NB4 (cell line): Measurements from ENCODE around the gene INMT.

Experiments used
- CTCF ChIP-seq: IDR thresholded peaks from one replicate; pipeline ENCODE4 v1.5.1; 2012; ENCODE audit warnings: low read depth, low read length
- MAX ChIP-seq: IDR thresholded peaks from 2 replicates; pipeline ENCODE4 v1.6.1; 2011; ENCODE audit warnings: low read depth, low read length
- POLR2A ChIP-seq: IDR thresholded peaks from 2 replicates; pipeline ENCODE4 v1.6.1; 2011; ENCODE audit warnings: mild to moderate bottlenecking; ENCODE audit not compliant: insufficient read length; ENCODE audit errors: extremely low read depth

- peak; percentile 78 for TF ChIP-seq CTCF
- TF ChIP-seq POLR2A, result no peak
- no peak for TF ChIP-seq MAX
Observed at GRCh38 chr7:30702200-30702599, 49.7 kb upstream of the INMT start.
